H1 (cell line): ENCODE data around the gene PEX16. TPM values are rescaled to one million over a fixed set of nuclear protein-coding genes. Genes with fewer than 3 reads are reported as not detected.

Experiments
- CTCF ChIA-PET: fragments of 300-600 bp; sonication (Branson Sonifier 250); formaldehyde crosslinking; loops from one replicate; lab custom pipeline; 2021; ENCODE audit not compliant: partially characterized antibody; lab: Charles Lee
- POLR2A ChIA-PET: fragments of 300-600 bp; sonication (Branson Sonifier 250); formaldehyde crosslinking; loops from one replicate; lab custom pipeline; 2021; ENCODE audit warnings: inconsistent platforms; ENCODE audit not compliant: partially characterized antibody; lab: Charles Lee
- DNase-seq, 2 experiments: peaks; one replicate each; pipeline versions ENCODE4 v3.0.0 to v3.0.0-alpha.2; 2010 to 2022; ENCODE audit warnings: low spot score in 2 of 2, low read depth in 1 of 2, mixed read lengths in 1 of 2
- FAIRE-seq: peaks from 2 replicates; lab custom pipeline; 2011; peaks lifted over from hg19 to GRCh38; lab: Jason Lieb, UNC
- H2AFZ ChIP-seq: 2 replicates; pipeline ENCODE4 v1.8.1; 2012; ENCODE audit warnings: low read length, inconsistent platforms
- H2AK5ac ChIP-seq: 2 replicates; pipeline ENCODE4 v1.6.1; 2013; ENCODE audit warnings: low read depth, low read length
- H2BK120ac ChIP-seq: replicated peaks from 2 replicates; pipeline ENCODE3; 2013; ENCODE audit warnings: low read depth, low read length, inconsistent platforms
- H2BK12ac ChIP-seq: 2 replicates; pipeline ENCODE4 v1.6.1; 2013; ENCODE audit warnings: low read depth, low read length
- H2BK15ac ChIP-seq: 2 replicates; pipeline ENCODE4 v1.6.1; 2013; ENCODE audit warnings: low read length
- H2BK20ac ChIP-seq: 2 replicates; pipeline ENCODE4 v1.6.1; 2013; ENCODE audit warnings: low read length
- H2BK5ac ChIP-seq: 2 replicates; pipeline ENCODE4 v1.6.1; 2013; ENCODE audit warnings: low read depth, low read length
- H3K14ac ChIP-seq: 2 replicates; pipeline ENCODE4 v1.6.1; 2013; ENCODE audit warnings: inconsistent platforms; ENCODE audit not compliant: insufficient read length
- H3K18ac ChIP-seq: 2 replicates; pipeline ENCODE4 v1.6.1; 2013; ENCODE audit warnings: low read length; ENCODE audit errors: extremely low read depth
- H3K23ac ChIP-seq: 2 replicates; pipeline ENCODE4 v1.6.1; 2013; ENCODE audit warnings: inconsistent platforms; ENCODE audit not compliant: insufficient read length
- H3K23me2 ChIP-seq: 2 replicates; pipeline ENCODE4 v1.6.1; 2013; ENCODE audit warnings: low read depth, low read length
- H3K27ac ChIP-seq: 2 replicates; pipeline ENCODE4 v1.6.1; 2011; ENCODE audit warnings: low read depth, low read length, inconsistent platforms
- H3K27me3 ChIP-seq, 4 experiments: replicated peaks in 1 of 4; 1 replicate in 1 of 4; 2 replicates in 3 of 4; pipeline versions ENCODE4 v1.6.1 to v1.8.1; 2011 to 2013; ENCODE audit warnings: low read length in 3 of 4, mild to moderate bottlenecking in 3 of 4, inconsistent platforms in 2 of 4, mixed read lengths in 2 of 4, moderate library complexity in 1 of 4; ENCODE audit not compliant: control insufficient read depth in 3 of 4, insufficient read depth in 3 of 4; ENCODE audit errors: extremely low read depth in 1 of 4
- H3K36me3 ChIP-seq, 4 experiments: 2 replicates each; pipeline versions ENCODE4 v1.6.1 to v1.8.1; 2011 to 2013; ENCODE audit warnings: mild to moderate bottlenecking in 4 of 4, low read length in 3 of 4, moderate library complexity in 2 of 4, control low read depth in 1 of 4, inconsistent platforms in 1 of 4; ENCODE audit not compliant: insufficient read depth in 4 of 4, control insufficient read depth in 2 of 4
- H3K4ac ChIP-seq: replicated peaks from 2 replicates; pipeline ENCODE3; 2013; ENCODE audit warnings: low read length, low read depth, mixed read lengths, inconsistent platforms; ENCODE audit not compliant: insufficient read length
- H3K4me1 ChIP-seq, 4 experiments: replicated peaks in 1 of 4; 1 replicate in 1 of 4; 2 replicates in 3 of 4; pipeline versions ENCODE4 v1.6.1 to v1.8.1; 2011 to 2013; ENCODE audit warnings: low read length in 3 of 4, inconsistent platforms in 2 of 4, mixed read lengths in 1 of 4; ENCODE audit not compliant: insufficient read depth in 4 of 4, control insufficient read depth in 3 of 4
- H3K4me2 ChIP-seq, 2 experiments: 2 replicates each; pipeline versions ENCODE4 v1.6.1 to v1.8.1; 2011 to 2013; ENCODE audit warnings: low read depth in 2 of 2, low read length in 2 of 2, control low read depth in 1 of 2, inconsistent platforms in 1 of 2, mild to moderate bottlenecking in 1 of 2; ENCODE audit not compliant: insufficient read depth in 1 of 2
- H3K4me3 ChIP-seq, 4 experiments: fragments of 200-600, 300-600 bp in 1 of 4; sonication (generic), shearing (Covaris generic), sonication (Bioruptor Twin) in 1 of 4; 2 replicates each; pipeline versions ENCODE4 v1.5.1 to v1.8.1; 2011 to 2016; ENCODE audit warnings: low read length in 4 of 4, low read depth in 3 of 4, control low read depth in 2 of 4, inconsistent platforms in 2 of 4, mild to moderate bottlenecking in 2 of 4, mixed read lengths in 1 of 4, moderate library complexity in 1 of 4; ENCODE audit not compliant: insufficient read depth in 2 of 4; ENCODE audit errors: extremely low read depth in 1 of 4
- H3K56ac ChIP-seq: replicated peaks from 2 replicates; pipeline ENCODE3; 2013; ENCODE audit warnings: low read depth, mild to moderate bottlenecking, mixed read lengths, low read length, inconsistent platforms; ENCODE audit not compliant: insufficient read length
- H3K79me1 ChIP-seq: 2 replicates; pipeline ENCODE4 v1.6.1; 2013; ENCODE audit warnings: low read depth, low read length, control low read depth
- H3K79me2 ChIP-seq, 2 experiments: 2 replicates each; pipeline versions ENCODE4 v1.6.1 to v1.8.1; 2012 to 2013; ENCODE audit warnings: low read length in 2 of 2, mild to moderate bottlenecking in 2 of 2, inconsistent platforms in 1 of 2; ENCODE audit not compliant: insufficient read depth in 2 of 2, control insufficient read depth in 1 of 2
- H3K9ac ChIP-seq, 4 experiments: replicated peaks in 1 of 4; 1 replicate in 1 of 4; 2 replicates in 3 of 4; pipeline versions ENCODE4 v1.6.1 to v1.8.1; 2011 to 2013; ENCODE audit warnings: low read depth in 3 of 4, low read length in 3 of 4, control low read depth in 2 of 4, mild to moderate bottlenecking in 2 of 4, moderate library complexity in 2 of 4, inconsistent platforms in 1 of 4; ENCODE audit errors: extremely low read depth in 1 of 4
- H3K9me3 ChIP-seq, 2 experiments: 2 replicates each; pipeline versions ENCODE4 v1.6.1 to v1.8.1; 2012 to 2013; ENCODE audit warnings: mild to moderate bottlenecking in 2 of 2, moderate library complexity in 2 of 2, control low read depth in 1 of 2, inconsistent platforms in 1 of 2, low read depth in 1 of 2, low read length in 1 of 2, mixed read lengths in 1 of 2; ENCODE audit not compliant: insufficient read depth in 2 of 2
- H4K20me1 ChIP-seq, 2 experiments: replicated peaks in 1 of 2; 2 replicates each; pipeline versions ENCODE3 to v1.8.1; 2011 to 2013; ENCODE audit warnings: inconsistent platforms in 2 of 2, low read length in 2 of 2, mild to moderate bottlenecking in 1 of 2; ENCODE audit not compliant: insufficient read depth in 2 of 2, control insufficient read depth in 1 of 2
- H4K5ac ChIP-seq: 2 replicates; pipeline ENCODE4 v1.6.1; 2013; ENCODE audit warnings: low read length, low read depth, mixed read lengths, inconsistent platforms; ENCODE audit not compliant: insufficient read length
- H4K8ac ChIP-seq: 2 replicates; pipeline ENCODE4 v1.8.0; 2013; ENCODE audit warnings: mild to moderate bottlenecking, moderate library complexity, low read length, inconsistent platforms; ENCODE audit not compliant: insufficient read depth; ENCODE audit errors: extremely low read depth
- H4K91ac ChIP-seq: replicated peaks from 2 replicates; pipeline ENCODE3; 2013; ENCODE audit warnings: low read length, mixed read lengths, inconsistent platforms; ENCODE audit not compliant: insufficient read length
- ASH2L ChIP-seq: fragments of 200-600, 300-600 bp; sonication (generic); IDR thresholded peaks from one replicate; pipeline ENCODE4 v1.7.1; 2017; ENCODE audit warnings: low read length
- ATF2 ChIP-seq: IDR thresholded peaks from 2 replicates; pipeline ENCODE4 v1.6.1; 2012; ENCODE audit warnings: low read length, inconsistent platforms
- GTF2F1 ChIP-seq: IDR thresholded peaks from 2 replicates; pipeline ENCODE4 v1.6.1; 2012; ENCODE audit warnings: low read depth, low read length, improper control_type of control experiment, borderline replicate concordance
- POLR2AphosphoS5 ChIP-seq: IDR thresholded peaks from 2 replicates; pipeline ENCODE4 v1.6.1; 2011; ENCODE audit warnings: low read depth, low read length
- POU5F1 ChIP-seq: IDR thresholded peaks from 2 replicates; pipeline ENCODE4 v1.6.1; 2011; ENCODE audit warnings: low read depth, mild to moderate bottlenecking, low read length, moderate library complexity
- SIN3A ChIP-seq, 2 experiments: IDR thresholded peaks in 1 of 2; conservative IDR thresholded peaks in 1 of 2; 2 replicates each; pipeline ENCODE4 v1.6.1; 2011 to 2012; ENCODE audit warnings: low read length in 2 of 2, improper control_type of control experiment in 1 of 2, low read depth in 1 of 2, mild to moderate bottlenecking in 1 of 2
- SP2 ChIP-seq: IDR thresholded peaks from 2 replicates; pipeline ENCODE4 v1.6.1; 2012; ENCODE audit warnings: mild to moderate bottlenecking, low read length, inconsistent platforms
- SP4 ChIP-seq: IDR thresholded peaks from 2 replicates; pipeline ENCODE4 v1.6.1; 2012; ENCODE audit warnings: low read length, inconsistent platforms
- TCF12 ChIP-seq: IDR thresholded peaks from 2 replicates; pipeline ENCODE4 v1.6.1; 2011; ENCODE audit warnings: low read depth, mild to moderate bottlenecking, low read length
- TEAD4 ChIP-seq: IDR thresholded peaks from 2 replicates; pipeline ENCODE4 v1.6.1; 2012; ENCODE audit warnings: low read depth, low read length, inconsistent platforms, mixed read lengths
- YY1 ChIP-seq: IDR thresholded peaks from 2 replicates; pipeline ENCODE4 v1.6.1; 2011; ENCODE audit warnings: low read depth, mild to moderate bottlenecking, low read length
- ZNF274 ChIP-seq: IDR thresholded peaks from 2 replicates; pipeline ENCODE4 v1.7.0; 2012; ENCODE audit warnings: low read length, borderline replicate concordance; ENCODE audit errors: extremely low read depth
- WGBS, 2 experiments: shearing (Covaris generic) in 1 of 2; methylation state at CpG; one replicate each; pipeline versions ENCODE4 v1.1.6 to v1.1.7; 2013 to 2015; ENCODE audit warnings: low lambda C conversion rate in 2 of 2, mixed read lengths in 2 of 2, inconsistent platforms in 1 of 2, low coverage in 1 of 2, missing lambda C conversion rate in 1 of 2; ENCODE audit not compliant: insufficient replicate concordance in 2 of 2, insufficient coverage in 1 of 2, insufficient read length in 1 of 2; ENCODE audit errors: extremely low coverage in 1 of 2, missing lambda C conversion rate in 1 of 2; 5-methylcytosine and 5-hydroxymethylcytosine counted together
- polyA plus RNA-seq, 7 experiments: library from polyadenylated mRNA; depleted of rRNA in 3 of 7; stranded (reverse) in 5 of 7; unstranded in 2 of 7; fragments of >200 nt in 5 of 7; fragments of 200-250 nt in 2 of 7; gene quantifications; 1 replicate in 5 of 7; 2 replicates in 1 of 7; 4 replicates in 1 of 7; pipeline versions ENCODE4 v1.2.1 to v1.2.3, GENCODE V29; 2011 to 2013; ENCODE audit warnings: missing spikeins in 2 of 7, mixed read lengths in 2 of 7
- total RNA-seq: library from RNA; stranded (reverse); fragmentation: NEBNext Ultra II Directional; extraction: Animal tissue kit (Norgen Biotek cat#: 25700); gene quantifications from 2 replicates; pipeline ENCODE4 v1.2.1, GENCODE V29; 2021

PEX16 gene
- total and polyA plus RNA-seq, 2 of the 8 experiments (the other 6 are each of a cell fraction or from before 2014, with no cell fraction given): 29.2 to 36.0 TPM

GRCh38 chr11:45904309-45904915 is 13.3 kb downstream of the PEX16 start:
- Histone ChIP-seq H3K27ac (no peak overlapping the region), H3K9me3 (no peaks in the 10 kb centered on the region), H3K4me1 (peaks cover 0 to 9% (median 3%) of the 10 kb centered on the region in 4 experiments; a peak in 5 of 7 replicates), H3K27me3 (peaks cover 0 to 5% (median 2%) of the 10 kb centered on the region in 4 experiments; a peak in 1 of 7 replicates), H3K79me2 (no peaks in the 10 kb centered on the region), H3K18ac (no peak overlapping the region), H3K4me2 (no peak overlapping the region), H4K91ac (no peak overlapping the region), H4K20me1 (peaks cover 10 to 24% of the 10 kb centered on the region in 2 experiments), H3K14ac (no peak overlapping the region), H4K5ac (no peak overlapping the region), H3K79me1 (peaks cover 2% of the 10 kb centered on the region), H2BK15ac (no peak overlapping the region), H3K23ac (no peak overlapping the region), H3K23me2 (peaks cover 9% of the 10 kb centered on the region), H2AFZ (no peak overlapping the region), H2BK5ac (no peak overlapping the region), H4K8ac (no peak overlapping the region), H2BK12ac (no peak overlapping the region), H3K36me3 (peaks cover 6 to 18% (median 15%) of the 10 kb centered on the region in 4 experiments; a peak in 6 of 8 replicates), H2BK20ac (no peak overlapping the region), H2AK5ac (no peak overlapping the region), H2BK120ac (no peak overlapping the region), H3K4ac (no peak overlapping the region), H3K9ac (no peak overlapping the region; a peak in 1 of 7 replicates), H3K4me3 (no peak overlapping the region), H3K56ac (no peak overlapping the region)
- POLR2A ChIA-PET: interaction anchor here (1.0 to 6.2 kb wide), 4 partner anchors 12 to 24 kb away, joined by 4 to 36 read pairs (median 7); partner anchors contain the start of genes LARGE2 and PEX16
- 95% methylated on average over 15 of the region's 15 CpGs; no CpG with 5 or more reads in 1 of the 2 experiments for WGBS, 2 experiments
- DNase-seq (no peak), FAIRE-seq (no peak)
- CTCF ChIA-PET: interaction anchor here (0.8 to 1.2 kb wide), 3 partner anchors 26 to 32 kb away, joined by 3 read pairs; no protein-coding TSS in a partner anchor
- TF ChIP-seq GTF2F1 (no peak), ATF2 (no peak), SP2 (no peak), POU5F1 (no peak), ASH2L (no peak), YY1 (no peak), TCF12 (no peak), POLR2AphosphoS5 (no peak), SIN3A (conservative IDR thresholded peaks at IDR 0.05 in 1 of 2, IDR thresholded peaks at IDR 0.05 in 1 of 2; ENCODE audit: low read depth in 1 of 2, low read length in 2 of 2) (no peak), TEAD4 (no peak), SP4 (no peak), ZNF274 (no peak)
